ENCODE measurements around the gene USP14.
A peak's percentile ranks its signal among the peaks of the same experiment; 100 is the strongest.
"Not testable (repeated sequence)": the region's sequence is repeated elsewhere in the genome, so short reads cannot be mapped to it uniquely, and the experiment has no call there.

USP14 gene

DNA sequence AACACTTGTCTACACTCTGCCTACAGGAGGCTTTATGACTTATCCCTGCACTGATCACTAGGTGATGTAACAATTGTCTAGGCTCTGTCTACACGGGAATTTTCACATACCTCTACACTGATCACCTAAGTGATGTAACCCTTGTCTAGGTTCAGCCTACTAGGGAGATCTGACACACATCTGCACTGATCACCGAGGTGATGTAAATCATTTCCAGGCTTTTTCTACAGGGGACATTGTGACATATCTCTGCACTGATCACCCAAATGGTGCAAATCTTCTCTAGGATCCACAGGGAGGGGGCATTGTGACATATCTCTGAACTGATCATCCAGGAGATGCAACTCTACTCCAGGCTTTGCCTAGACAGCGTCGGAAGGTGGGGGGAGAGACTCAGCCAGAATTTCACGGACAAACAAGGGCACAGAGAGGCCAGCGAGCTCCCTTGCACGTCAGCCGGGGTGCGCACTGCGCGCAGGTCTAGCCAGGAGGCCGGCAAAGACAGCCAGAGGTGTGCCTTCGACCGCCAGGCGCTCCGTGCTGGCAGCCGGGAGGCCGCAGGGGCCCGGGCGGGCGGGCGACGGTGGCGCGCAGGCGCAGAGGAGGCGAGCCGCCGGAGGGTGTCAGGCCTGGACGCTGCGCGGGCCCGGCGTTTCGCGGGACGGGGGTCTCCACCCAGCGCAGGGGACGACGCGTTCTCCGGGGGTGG, 46.9 kb upstream of the USP14 start:
- no peak for ATAC-seq (ENCODE audit: insufficient read depth, low read depth)
- Histone ChIP-seq H2AFZ (ENCODE audit: low read depth, low read length) (no peak overlapping the region), H3K27ac (ENCODE audit: low read length) (no peak overlapping the region)

DNA sequence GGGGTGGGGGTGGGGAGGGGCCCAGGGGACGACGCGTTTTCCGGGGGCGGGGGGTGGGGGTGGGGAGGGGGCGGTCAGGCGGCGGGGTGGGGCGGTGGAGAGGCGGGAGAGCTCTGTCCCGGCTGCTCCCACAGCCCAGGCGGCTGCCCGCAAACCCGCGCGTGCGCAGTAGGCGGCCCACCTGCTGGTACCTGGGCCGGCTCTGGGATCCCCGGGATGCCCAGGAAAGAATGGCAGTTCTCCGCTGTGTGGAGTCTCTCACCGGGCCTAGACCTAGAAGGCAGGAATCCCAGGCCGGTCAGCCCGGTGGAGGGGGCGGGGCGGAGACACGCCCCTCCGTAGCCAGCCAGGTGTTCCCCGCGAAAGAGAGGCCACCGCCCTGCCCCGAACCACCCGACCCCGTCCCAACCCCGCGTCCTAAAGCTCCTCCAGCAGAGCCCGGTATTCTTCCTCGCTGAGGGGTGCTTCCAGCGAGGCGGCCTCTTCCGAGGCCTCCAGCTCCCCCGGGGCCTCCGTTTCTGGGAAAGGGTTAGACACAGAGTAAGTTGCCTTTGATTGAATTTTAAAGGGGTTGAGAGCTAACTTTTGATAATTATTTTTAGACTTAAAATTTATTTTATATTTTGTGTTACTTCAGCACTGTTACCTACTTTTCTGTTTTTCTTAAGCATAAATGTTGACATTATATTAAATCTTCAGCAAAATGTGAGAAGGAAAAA, 46.2 kb upstream of the USP14 start:
- not testable (repeated sequence) for H3K27me3 ChIP-seq (ENCODE audit: insufficient read depth, low read length, poor library complexity); ATAC-seq (ENCODE audit: insufficient read depth, low read depth); H3K9ac ChIP-seq (ENCODE audit: low read depth, low read length); H3K27ac ChIP-seq (ENCODE audit: low read length); DNase-seq; H3K9me3 ChIP-seq (ENCODE audit: insufficient read depth, low read length, severe bottlenecking); H3K79me2 ChIP-seq (ENCODE audit: insufficient read depth, low read length); H3K4me1 ChIP-seq (ENCODE audit: insufficient read depth, low read length); H2AFZ ChIP-seq (ENCODE audit: low read depth, low read length); H3K4me3 ChIP-seq (ENCODE audit: low read depth in 1 of 2, low read length in 2 of 2); H4K20me1 ChIP-seq (ENCODE audit: insufficient read depth, low read length); H3K4me2 ChIP-seq (ENCODE audit: insufficient read depth, low read length); H3K36me3 ChIP-seq (ENCODE audit: insufficient read depth, low read length)

More for the DNA sequence above, 46.9 kb upstream of the USP14 start:
- TF ChIP-seq, protein P1, sequence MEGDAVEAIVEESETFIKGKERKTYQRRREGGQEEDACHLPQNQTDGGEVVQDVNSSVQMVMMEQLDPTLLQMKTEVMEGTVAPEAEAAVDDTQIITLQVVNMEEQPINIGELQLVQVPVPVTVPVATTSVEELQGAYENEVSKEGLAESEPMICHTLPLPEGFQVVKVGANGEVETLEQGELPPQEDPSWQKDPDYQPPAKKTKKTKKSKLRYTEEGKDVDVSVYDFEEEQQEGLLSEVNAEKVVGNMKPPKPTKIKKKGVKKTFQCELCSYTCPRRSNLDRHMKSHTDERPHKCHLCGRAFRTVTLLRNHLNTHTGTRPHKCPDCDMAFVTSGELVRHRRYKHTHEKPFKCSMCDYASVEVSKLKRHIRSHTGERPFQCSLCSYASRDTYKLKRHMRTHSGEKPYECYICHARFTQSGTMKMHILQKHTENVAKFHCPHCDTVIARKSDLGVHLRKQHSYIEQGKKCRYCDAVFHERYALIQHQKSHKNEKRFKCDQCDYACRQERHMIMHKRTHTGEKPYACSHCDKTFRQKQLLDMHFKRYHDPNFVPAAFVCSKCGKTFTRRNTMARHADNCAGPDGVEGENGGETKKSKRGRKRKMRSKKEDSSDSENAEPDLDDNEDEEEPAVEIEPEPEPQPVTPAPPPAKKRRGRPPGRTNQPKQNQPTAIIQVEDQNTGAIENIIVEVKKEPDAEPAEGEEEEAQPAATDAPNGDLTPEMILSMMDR (IDR thresholded peaks at IDR 0.05; ENCODE audit: borderline replicate concordance, extremely low read depth, low read length, poor library complexity, severe bottlenecking) = no peak
- TF ChIP-seq EZH2 (IDR thresholded peaks at IDR 0.05; ENCODE audit: borderline replicate concordance, low read depth, low read length, severe bottlenecking) = no peak
- Histone ChIP-seq H3K36me3 (ENCODE audit: insufficient read depth, low read length) (no peaks in the 10 kb centered on the region), H3K9me3 (ENCODE audit: insufficient read depth, low read length, severe bottlenecking) (no peaks in the 10 kb centered on the region), H3K4me3 (ENCODE audit: low read depth in 1 of 2, low read length in 2 of 2) (no peak overlapping the region), H3K79me2 (ENCODE audit: insufficient read depth, low read length) (no peaks in the 10 kb centered on the region), H3K4me2 (ENCODE audit: insufficient read depth, low read length) (no peak overlapping the region), H3K9ac (ENCODE audit: low read depth, low read length) (no peak overlapping the region), H4K20me1 (ENCODE audit: insufficient read depth, low read length) (no peaks in the 10 kb centered on the region), H3K27me3 (ENCODE audit: insufficient read depth, low read length, poor library complexity) (no peaks in the 10 kb centered on the region), H3K4me1 (ENCODE audit: insufficient read depth, low read length) (no peaks in the 10 kb centered on the region)
- DNase-seq = peak; percentile 38

DNA sequence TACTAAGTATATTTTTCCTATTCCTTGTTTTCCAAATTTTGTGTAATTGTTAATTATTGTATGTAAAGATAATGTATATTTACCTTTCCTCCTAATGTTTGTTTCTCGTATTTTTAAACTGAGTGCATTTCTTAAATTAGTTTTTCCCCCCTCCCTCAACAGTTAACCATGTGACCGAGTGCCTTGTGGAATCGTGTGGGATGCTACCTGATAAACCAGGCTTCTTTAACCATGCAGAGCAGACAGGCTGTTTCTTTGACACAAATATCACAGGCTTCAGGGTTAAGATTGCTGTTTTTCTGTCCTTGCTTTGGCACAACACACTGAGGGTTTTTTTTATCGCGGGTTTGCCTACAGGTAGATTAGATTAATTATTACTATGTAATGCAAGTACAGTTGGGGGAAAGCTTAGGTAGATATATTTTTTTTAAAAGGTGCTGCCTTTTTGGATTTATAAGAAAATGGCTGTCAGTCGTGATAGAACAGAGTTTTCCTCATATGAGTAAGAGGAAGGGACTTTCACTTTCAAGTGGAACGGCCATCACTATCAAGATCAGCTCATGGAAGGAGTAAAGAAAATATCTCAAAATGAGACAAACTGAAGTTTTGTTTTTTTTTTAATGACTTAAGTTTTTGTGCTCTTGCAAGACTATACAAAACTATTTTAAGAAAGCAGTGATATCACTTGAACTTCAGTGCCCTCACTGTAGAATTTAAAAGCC, 37.7 kb upstream of the USP14 start:
- H2AFZ ChIP-seq (ENCODE audit: low read depth, low read length); H3K9ac ChIP-seq (ENCODE audit: low read depth, low read length); H3K36me3 ChIP-seq (ENCODE audit: insufficient read depth, low read length); ATAC-seq (ENCODE audit: insufficient read depth, low read depth); H3K4me3 ChIP-seq (ENCODE audit: low read depth in 1 of 2, low read length in 2 of 2); H3K27me3 ChIP-seq (ENCODE audit: insufficient read depth, low read length, poor library complexity); H3K9me3 ChIP-seq (ENCODE audit: insufficient read depth, low read length, severe bottlenecking); H3K79me2 ChIP-seq (ENCODE audit: insufficient read depth, low read length); H3K4me1 ChIP-seq (ENCODE audit: insufficient read depth, low read length); H3K4me2 ChIP-seq (ENCODE audit: insufficient read depth, low read length); H3K27ac ChIP-seq (ENCODE audit: low read length); DNase-seq; H4K20me1 ChIP-seq (ENCODE audit: insufficient read depth, low read length): not testable (repeated sequence)

DNA sequence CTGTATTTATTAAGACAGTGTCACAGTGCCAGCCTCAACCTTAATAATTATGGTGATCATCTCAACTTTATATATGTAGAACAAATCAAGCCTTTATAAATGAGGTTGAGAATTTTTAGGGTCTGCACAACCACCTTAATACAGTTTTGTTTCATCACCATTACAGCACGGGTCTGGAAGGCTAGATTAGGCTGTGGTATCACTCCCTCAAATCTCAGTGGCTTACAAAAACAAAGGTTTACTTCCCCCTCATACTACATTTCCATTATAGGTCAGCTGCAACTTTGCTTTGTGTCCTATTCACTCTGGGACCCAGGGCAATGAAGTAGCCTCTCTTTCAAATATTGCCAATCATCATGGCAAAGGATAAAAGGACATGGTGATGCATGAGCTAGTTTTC, 23.3 kb upstream of the USP14 start:
- H2AFZ ChIP-seq (ENCODE audit: low read depth, low read length) = no peak overlapping the region
- H3K4me2 ChIP-seq (ENCODE audit: insufficient read depth, low read length) = no peak overlapping the region

More for the DNA sequence above, 23.3 kb upstream of the USP14 start:
- Histone ChIP-seq H3K9me3 (ENCODE audit: insufficient read depth, low read length, severe bottlenecking) (no peaks in the 10 kb centered on the region), H3K27me3 (ENCODE audit: insufficient read depth, low read length, poor library complexity) (no peaks in the 10 kb centered on the region), H4K20me1 (ENCODE audit: insufficient read depth, low read length) (no peaks in the 10 kb centered on the region), H3K4me3 (ENCODE audit: low read depth in 1 of 2, low read length in 2 of 2) (no peak overlapping the region), H3K27ac (ENCODE audit: low read length) (no peak overlapping the region), H3K4me1 (ENCODE audit: insufficient read depth, low read length) (no peaks in the 10 kb centered on the region), H3K36me3 (ENCODE audit: insufficient read depth, low read length) (no peaks in the 10 kb centered on the region), H3K9ac (ENCODE audit: low read depth, low read length) (no peak overlapping the region), H3K79me2 (ENCODE audit: insufficient read depth, low read length) (no peaks in the 10 kb centered on the region)
- no peak for TF ChIP-seq EZH2 (IDR thresholded peaks at IDR 0.05; ENCODE audit: borderline replicate concordance, low read depth, low read length, severe bottlenecking)
- TF ChIP-seq, protein P1 (IDR thresholded peaks at IDR 0.05; ENCODE audit: borderline replicate concordance, extremely low read depth, low read length, poor library complexity, severe bottlenecking) = no peak
- no peak for DNase-seq
- ATAC-seq (ENCODE audit: insufficient read depth, low read depth) = no peak

Data from DND-41 (cell line).